ENCODE data around the gene MAF. TPM values are rescaled to one million over a fixed set of nuclear protein-coding genes. Genes with fewer than 3 reads are reported as not detected.

The MAF gene
- total and polyA plus RNA-seq, 8 donors: 1.6 to 17.0 (median 3.0) TPM

GRCh38 chr16:79580453-79581191, 19.9 kb downstream of the MAF start:
- WGBS, 2 donors: 53 to 57% methylated on average over 10 of the region's 10 CpGs
- no peaks in the 10 kb centered on the region for H3K9me3 ChIP-seq
- no peak for DNase-seq

GRCh38 chr16:79576602-79577001, 23.9 kb downstream of the MAF start:
- Histone ChIP-seq H3K4me1 (no peaks in the 10 kb centered on the region), H3K4me3 (no peak overlapping the region), H3K27me3 (peaks cover 0 to 3% (median 0%) of the 10 kb centered on the region in 4 donors), H3K36me3 (no peaks in the 10 kb centered on the region), H3K9me3 (no peaks in the 10 kb centered on the region), H3K27ac (no peak overlapping the region)
- FAIRE-seq (no peak), ATAC-seq (no peak), DNase-seq (no peak)
- 17 to 28% methylated on average over 2 of the region's 2 CpGs for WGBS, 2 donors
- TF ChIP-seq, protein P1, sequence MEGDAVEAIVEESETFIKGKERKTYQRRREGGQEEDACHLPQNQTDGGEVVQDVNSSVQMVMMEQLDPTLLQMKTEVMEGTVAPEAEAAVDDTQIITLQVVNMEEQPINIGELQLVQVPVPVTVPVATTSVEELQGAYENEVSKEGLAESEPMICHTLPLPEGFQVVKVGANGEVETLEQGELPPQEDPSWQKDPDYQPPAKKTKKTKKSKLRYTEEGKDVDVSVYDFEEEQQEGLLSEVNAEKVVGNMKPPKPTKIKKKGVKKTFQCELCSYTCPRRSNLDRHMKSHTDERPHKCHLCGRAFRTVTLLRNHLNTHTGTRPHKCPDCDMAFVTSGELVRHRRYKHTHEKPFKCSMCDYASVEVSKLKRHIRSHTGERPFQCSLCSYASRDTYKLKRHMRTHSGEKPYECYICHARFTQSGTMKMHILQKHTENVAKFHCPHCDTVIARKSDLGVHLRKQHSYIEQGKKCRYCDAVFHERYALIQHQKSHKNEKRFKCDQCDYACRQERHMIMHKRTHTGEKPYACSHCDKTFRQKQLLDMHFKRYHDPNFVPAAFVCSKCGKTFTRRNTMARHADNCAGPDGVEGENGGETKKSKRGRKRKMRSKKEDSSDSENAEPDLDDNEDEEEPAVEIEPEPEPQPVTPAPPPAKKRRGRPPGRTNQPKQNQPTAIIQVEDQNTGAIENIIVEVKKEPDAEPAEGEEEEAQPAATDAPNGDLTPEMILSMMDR (IDR thresholded peaks at IDR 0.05): no peak
- intact Hi-C loops (cut with DNase I): no loop called here

More at GRCh38 chr16:79580453-79581191, 19.9 kb downstream of the MAF start:
- TF ChIP-seq, protein P1 (IDR thresholded peaks at IDR 0.05): no peak
- ATAC-seq (no peak), FAIRE-seq (no peak)
- intact Hi-C loops (cut with DNase I): no loop called here
- Histone ChIP-seq H3K4me1 (no peaks in the 10 kb centered on the region), H3K27me3 (peaks cover 0 to 3% (median 0%) of the 10 kb centered on the region in 4 donors), H3K36me3 (no peaks in the 10 kb centered on the region), H3K27ac (no peak overlapping the region), H3K4me3 (no peak overlapping the region)

- no peak for FAIRE-seq
- intact Hi-C loops (cut with DNase I): no loop called here
- H3K27me3 ChIP-seq: peaks cover 0 to 3% (median 0%) of the 10 kb centered on the region in 4 donors
- no peak overlapping the region for H3K4me3 ChIP-seq
- no peak for DNase-seq
- ATAC-seq: no peak
- H3K36me3 ChIP-seq: no peaks in the 10 kb centered on the region
- H3K27ac ChIP-seq: no peak overlapping the region
- TF ChIP-seq, protein P1 (IDR thresholded peaks at IDR 0.05): no peak
- no peaks in the 10 kb centered on the region for H3K9me3 ChIP-seq
- WGBS, 2 donors: 58% methylated on average over 10 of the region's 10 CpGs
- H3K4me1 ChIP-seq: no peaks in the 10 kb centered on the region
Observed at GRCh38 chr16:79573884-79574283, 26.7 kb downstream of the MAF start.

DNA sequence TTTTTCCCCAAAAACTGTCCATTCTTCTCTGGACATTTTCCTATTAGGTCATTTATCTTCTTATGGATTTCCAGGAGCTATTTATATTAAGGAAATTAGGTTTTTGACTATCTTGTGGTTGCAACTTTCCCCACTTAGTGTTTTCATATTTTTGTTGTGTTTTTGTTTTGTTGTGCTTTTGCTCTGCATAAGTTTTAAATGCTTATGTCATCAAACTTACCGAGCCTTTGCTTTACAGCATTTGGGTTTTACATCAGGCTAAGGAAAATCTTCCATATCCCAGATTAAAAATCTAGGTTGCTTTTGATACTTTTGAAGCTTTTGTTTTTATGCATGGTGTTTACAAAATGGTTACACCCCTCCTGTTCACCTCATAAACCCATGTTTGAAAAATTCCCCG, 27.5 kb downstream of the MAF start:
- TF ChIP-seq, protein P1 (IDR thresholded peaks at IDR 0.05): no peak
- WGBS, 2 donors: 46 to 70% methylated on average over 2 of the region's 2 CpGs
- no peaks in the 10 kb centered on the region for H3K4me1 ChIP-seq
- intact Hi-C loops (cut with DNase I): no loop called here
- no peak for ATAC-seq
- DNase-seq: no peak
- no peaks in the 10 kb centered on the region for H3K9me3 ChIP-seq
- no peak overlapping the region for H3K27ac ChIP-seq
- H3K27me3 ChIP-seq: no peaks in the 10 kb centered on the region
- no peak for FAIRE-seq
- H3K36me3 ChIP-seq: no peaks in the 10 kb centered on the region
- H3K4me3 ChIP-seq: no peak overlapping the region

DNA sequence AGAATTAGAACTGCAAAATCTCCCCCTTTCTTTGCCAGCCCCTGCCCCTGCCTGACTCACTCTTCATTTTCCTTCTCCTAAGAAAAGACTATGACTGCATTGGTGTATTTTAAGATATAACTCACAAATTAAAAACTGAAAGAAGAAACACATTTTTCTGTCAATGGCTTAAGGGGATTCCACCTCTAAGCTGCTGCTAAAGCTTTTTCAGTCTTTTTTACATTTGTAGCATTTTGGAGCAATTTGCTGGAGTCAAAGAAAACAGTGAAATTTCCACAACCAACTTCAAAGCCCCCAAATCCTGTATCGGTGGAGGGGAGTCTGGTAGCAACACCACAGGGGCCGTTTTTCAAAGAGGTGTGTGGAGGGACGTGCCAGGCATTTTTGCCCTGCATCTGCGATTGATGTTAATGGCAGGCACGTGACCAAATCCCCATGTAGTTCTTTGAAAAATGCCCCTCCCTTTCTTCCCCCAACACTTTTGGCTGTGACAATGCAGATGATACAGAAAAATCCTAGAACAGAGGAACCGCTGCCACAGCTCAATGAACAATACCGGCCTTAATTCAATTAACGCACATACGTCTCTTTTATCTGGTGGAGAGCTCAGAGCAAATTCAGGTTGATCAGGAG, 28.5 kb downstream of the MAF start:
- TF ChIP-seq, protein P1 (IDR thresholded peaks at IDR 0.05): no peak
- H3K4me3 ChIP-seq: no peak overlapping the region
- intact Hi-C loops (cut with DNase I): no loop called here
- WGBS, 2 donors: 27 to 28% methylated on average over 9 of the region's 9 CpGs
- no peaks in the 10 kb centered on the region for H3K36me3 ChIP-seq
- H3K27me3 ChIP-seq: no peaks in the 10 kb centered on the region
- no peak overlapping the region for H3K27ac ChIP-seq
- FAIRE-seq (no peak), DNase-seq (no peak), ATAC-seq (no peak)
- no peaks in the 10 kb centered on the region for H3K4me1 ChIP-seq
- H3K9me3 ChIP-seq: no peaks in the 10 kb centered on the region
